Muscle of arm (tissue), 14 donors: ENCODE results near the gene KRTAP20-4. TPM values are rescaled to one million over a fixed set of nuclear protein-coding genes. Genes with fewer than 3 reads are reported as not detected.

Source experiments
- DNase-seq: peaks from one replicate; pipeline ENCODE4 v3.0.0-alpha.2; 2013
- long read RNA-seq, 11 donors: transcript quantifications; one replicate each; lab custom pipeline, GENCODE V29; 2026
- polyA plus RNA-seq, 12 donors: library from polyadenylated mRNA; unstranded; fragments of 120-200 nt; gene quantifications; one replicate each; pipeline ENCODE4 v1.2.1, GENCODE V29; 2013; ENCODE audit not compliant: insufficient read length in 12 of 12

KRTAP20-4 gene
- not detected for polyA plus RNA-seq
- long read RNA-seq, donor 1, result 0 reads
- long read RNA-seq, donor 2, result 0 reads
- long read RNA-seq, donor 3, result 0 reads
- long read RNA-seq, donor 4, result 0 reads
- long read RNA-seq, donor 5, result 0 reads
- long read RNA-seq, donor 6, result 0 reads
- long read RNA-seq, donor 7, result 0 reads
- long read RNA-seq, donor 8, result 0 reads
- long read RNA-seq, donor 9, result 0 reads
- long read RNA-seq, donor 10, result 0 reads
- long read RNA-seq, donor 11, result 0 reads

DNA sequence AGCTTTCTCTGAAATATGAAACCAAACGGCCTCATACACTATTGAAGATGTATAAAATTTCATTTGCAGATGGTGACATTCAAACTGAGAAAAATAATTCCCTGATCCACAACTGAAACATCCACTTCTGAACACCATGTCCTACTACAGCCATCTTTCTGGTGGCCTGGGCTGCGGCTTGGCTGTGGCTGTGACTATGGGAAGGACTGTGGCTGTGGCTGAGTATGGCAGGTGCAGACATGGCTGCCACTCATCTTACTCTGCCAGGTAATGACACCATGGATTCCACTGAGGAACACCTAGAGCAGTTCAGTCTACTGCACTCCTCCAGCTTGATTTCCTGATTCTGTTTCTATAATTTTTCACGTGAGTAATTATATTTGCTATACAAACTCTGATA, at the start of gene KRTAP20-4:
KRTAP20-4 (plus strand) TSS at position 106 of the 400 bp plus-strand sequence.
- DNase-seq, result no peak

DNA sequence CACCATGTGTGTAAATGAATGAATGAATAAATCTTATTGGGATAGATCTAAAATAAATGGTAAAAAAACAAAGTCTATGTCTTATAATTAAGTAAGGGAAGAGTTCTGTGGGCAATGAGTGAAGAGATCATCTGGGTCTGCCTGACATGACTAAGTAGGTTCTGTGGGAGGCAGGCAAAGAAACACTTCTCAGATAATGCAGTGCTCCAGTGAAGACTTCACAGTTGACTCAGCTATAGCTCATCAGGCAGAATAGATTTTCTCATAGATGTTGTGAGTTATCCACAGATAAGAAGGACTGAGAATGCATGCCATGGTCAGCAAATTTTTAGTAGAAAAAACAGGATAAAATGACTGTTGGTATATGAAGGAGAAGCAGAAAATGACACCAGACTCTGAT, 42.7 kb upstream of the KRTAP20-4 start:
- no peak for DNase-seq

DNA sequence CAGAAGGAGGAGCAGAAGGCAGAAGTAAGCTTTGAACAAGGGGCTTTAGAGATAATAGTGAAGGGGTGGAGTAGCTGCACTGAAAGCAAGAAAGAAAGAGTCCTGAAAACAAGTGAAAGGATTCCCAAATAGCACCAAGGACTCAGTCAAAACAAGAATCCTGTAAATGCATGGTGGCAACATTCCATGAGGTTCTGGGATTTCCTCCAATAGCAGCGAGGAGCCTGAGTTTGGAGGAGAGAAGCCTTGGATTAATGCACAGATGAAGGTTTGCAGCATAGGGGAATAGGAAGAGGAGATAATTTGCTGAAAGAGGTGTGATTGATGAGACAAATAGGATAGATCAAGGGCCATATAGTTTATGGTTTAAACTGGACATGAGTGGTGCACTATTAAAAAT, 41.1 kb upstream of the KRTAP20-4 start:
- DNase-seq, result peak; percentile 43

DNA sequence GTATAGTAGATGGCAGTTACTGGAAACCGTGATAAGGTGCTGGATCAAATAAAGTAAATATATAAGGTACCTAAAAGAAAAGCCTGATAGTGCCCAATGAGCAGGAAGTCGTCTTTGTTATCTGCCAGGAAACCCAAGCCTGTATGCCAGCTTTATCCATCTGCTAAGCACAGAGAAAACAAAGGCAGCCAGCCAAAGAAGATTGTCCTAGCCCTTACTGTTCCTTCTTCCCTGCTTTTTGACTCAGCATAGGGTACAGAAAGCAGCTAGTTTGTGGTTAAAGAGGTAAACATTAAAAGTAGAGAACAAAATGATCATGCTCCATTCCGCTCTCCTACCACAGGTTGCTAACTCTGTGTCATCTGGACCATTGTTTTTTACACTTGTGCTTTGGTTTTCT, 40.3 kb upstream of the KRTAP20-4 start:
- DNase-seq, result no peak

DNA sequence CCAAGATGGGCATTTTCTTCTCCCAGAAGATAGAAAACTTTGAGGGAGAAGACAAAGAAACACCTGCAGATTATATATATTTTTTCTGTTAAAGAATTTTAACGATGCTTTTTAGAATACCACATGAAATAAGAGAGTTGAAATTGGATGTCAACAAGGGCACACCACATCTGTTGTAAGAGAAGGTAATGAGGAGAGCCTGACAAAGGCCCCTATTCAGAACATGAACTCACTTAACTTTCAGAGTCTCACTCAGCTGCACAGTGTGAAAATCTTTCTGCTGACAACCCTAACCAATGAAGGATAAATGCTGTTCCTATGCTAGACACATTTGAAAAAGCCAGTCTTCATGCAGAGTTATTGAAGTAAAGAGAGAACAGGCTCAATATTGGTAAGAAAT, 37.6 kb upstream of the KRTAP20-4 start:
- no peak for DNase-seq

DNA sequence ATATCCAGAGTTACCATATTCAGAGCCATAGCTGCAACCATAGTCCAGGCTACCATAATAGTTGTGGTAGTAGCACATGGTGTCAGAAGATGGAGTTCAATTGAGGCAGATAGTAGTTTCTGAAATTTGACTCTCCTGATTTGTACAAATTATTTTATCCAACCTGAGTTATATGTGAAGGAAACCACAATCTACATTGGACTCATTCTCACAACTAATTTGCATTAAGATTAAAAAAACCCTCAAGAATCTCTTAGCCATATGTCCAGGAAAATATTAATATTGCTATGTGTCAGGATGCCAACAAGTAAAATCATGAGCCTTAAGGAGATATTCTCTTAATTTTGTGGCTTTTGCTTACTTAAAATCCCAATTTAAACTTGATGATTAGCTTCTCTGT, 30.1 kb upstream of the KRTAP20-4 start, which contains the start of gene KRTAP22-2:
KRTAP22-2 (minus strand) TSS at position 101 of the 400 bp plus-strand sequence.
- no peak for DNase-seq

DNA sequence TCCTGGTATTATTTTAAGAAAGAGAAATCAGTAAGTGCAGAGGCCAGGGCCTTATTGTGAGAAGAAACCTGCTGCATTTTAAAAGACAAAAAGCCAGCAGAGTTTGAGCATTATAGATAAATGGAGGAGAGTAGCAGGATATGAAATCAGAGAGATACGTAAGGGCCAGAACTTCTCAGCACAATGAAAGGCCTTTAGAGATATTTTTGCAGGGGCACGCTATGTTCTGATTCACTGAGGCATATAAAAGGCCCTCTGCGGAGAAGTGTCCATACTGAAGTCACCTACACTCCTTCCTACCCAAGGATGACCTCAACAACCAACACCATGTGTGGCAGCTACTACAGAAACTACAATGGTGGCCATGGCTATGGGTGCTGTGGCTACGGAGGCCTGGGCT, 28.3 kb upstream of the KRTAP20-4 start, which contains the start of gene KRTAP6-3:
KRTAP6-3 (plus strand) TSS at position 301 of the 400 bp plus-strand sequence; CDS start at position 307, 6 bp downstream.
- no peak for DNase-seq

DNA sequence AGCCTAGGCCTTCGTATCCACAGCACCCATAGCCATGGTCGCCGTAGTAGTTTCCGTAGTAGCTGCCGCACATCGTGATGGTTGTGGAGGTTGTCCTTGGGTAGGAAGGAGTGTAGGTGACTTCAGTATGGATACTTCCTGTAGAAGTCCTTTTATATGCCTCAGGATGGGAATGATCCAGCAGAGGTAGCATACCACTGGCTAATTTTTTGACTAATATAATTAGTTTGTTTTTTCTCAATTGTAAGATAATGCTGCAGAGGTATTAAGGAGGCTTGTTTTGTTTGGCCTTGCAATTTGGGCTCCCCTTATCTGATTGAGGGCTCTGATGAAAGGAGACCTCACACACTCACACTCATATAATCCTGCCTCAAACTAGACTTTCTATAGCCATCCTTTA, 21.6 kb upstream of the KRTAP20-4 start, which contains the start of gene KRTAP6-2:
KRTAP6-2 (minus strand) TSS at position 101 of the 400 bp plus-strand sequence; CDS start at position 73, 28 bp downstream.
- DNase-seq, result no peak

DNA sequence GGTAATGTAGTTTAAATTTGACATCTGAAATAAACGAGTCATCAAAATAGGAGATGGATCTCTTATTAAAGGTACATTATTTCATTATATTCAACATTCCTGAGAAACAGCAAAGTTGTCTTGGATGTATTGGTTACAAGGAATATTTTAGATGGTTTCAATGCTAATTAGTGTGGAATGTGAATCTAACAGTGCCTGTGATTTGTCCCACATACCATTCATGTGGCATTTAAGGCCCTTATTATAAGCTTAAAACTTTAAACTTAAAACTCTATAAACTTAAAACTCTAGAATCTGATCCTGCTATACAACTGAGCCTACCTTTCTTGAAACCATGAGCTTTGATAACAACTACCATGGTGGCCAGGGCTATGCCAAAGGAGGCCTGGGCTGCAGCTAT, 19.6 kb upstream of the KRTAP20-4 start, which contains the start of gene KRTAP22-1:
KRTAP22-1 (plus strand) TSS at position 301 of the 400 bp plus-strand sequence.
- no peak for DNase-seq

DNA sequence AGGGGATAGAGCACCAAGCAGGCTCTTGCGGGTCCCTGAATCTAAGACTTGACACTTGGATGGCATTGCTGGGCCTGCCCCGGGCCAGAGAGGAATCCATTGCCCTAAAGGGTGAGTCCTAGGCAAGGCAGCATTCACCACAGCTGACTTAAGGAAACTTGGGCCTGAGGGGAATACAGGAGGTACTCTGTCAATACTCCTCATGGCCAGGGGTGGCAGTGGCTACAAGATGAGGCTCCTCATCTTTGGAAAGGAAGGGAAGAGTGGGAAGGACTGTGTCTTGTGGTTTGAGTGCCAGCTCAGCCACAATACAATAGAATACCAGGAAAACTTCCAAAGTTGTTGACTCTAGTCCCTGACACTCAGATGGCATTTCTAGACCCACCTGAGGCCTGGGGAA, 14.5 kb upstream of the KRTAP20-4 start:
- no peak for DNase-seq

DNA sequence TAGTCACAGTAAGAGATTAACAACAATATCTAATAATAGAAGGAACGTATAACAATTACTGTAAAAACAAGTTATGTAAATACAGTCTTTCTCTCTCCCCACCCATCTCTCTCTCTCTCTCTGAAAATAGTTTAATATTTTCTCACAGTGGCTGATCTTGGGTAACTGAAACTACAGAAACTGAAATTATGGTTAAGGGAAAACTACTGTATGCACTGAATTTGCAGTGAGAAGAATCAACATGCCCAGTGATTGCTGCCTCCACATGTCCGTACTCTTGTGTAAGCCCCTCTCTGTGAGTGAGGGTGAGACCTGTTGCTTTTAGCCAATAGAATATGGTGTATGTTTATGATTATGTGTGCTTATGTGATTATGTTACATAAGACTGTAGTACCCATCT, 8.3 kb upstream of the KRTAP20-4 start:
- DNase-seq, result no peak

DNA sequence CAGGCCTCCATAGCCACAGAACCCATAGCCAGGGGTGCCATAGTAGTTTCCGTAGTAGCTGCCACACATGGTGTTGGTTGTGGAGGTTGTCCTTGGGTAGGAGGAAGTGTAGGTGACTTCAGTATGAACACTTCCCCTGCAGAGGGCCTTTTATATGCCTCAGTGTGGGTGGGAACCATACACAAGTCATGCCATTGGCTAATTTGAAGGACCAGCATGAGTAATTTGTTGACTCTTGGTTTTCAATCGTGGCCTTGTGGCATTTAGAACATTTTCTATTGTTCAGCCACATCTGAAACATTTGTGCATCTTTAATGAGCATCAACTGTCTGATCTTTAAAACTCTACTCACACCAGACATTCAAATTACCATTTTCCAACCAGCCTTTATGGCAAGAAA, 6.6 kb upstream of the KRTAP20-4 start, which contains the start of gene KRTAP6-1:
KRTAP6-1 (minus strand) TSS at position 95 of the 400 bp plus-strand sequence; CDS start at position 69, 26 bp downstream.
- no peak for DNase-seq

DNA sequence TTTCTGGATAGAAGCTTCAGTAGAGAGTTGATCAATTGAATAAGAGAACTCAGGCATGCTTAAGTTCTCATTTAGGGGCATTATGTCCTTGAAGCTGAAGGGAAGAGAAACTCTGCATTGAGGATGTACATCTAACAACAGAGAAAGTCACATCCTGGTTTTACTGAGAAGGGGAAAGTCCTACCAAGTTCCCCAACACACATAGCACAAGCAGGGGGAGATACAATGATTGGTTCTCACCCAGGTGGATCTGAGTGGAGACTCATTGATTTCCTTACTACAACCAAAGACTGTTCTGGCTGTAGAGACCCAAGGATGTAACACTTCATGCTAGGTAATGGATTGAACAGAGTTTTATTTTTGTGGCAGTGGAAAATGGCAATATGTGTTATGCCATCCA, 5.2 kb upstream of the KRTAP20-4 start:
- DNase-seq, result no peak

DNA sequence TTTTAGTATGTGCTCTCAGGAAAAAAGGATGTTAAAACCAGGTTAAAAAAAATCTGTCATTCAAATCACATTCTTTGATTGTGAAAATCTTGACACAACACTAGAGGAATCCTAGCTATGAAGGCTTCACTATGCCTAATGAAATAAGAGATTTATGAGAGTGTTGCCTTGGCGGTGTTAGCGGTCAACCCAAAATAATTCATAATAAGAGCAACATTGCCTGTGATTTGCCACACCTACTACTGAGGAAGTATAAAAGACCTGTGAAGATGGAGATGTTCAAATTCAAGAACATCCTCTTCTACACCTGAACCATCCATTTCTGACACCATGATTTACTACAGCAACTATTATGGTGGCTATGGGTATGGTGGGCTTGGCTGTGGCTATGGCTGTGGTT, 4.3 kb upstream of the KRTAP20-4 start, which contains the start of gene KRTAP20-1:
KRTAP20-1 (plus strand) TSS at position 301 of the 400 bp plus-strand sequence; CDS start at position 331, 30 bp downstream.
- no peak for DNase-seq

DNA sequence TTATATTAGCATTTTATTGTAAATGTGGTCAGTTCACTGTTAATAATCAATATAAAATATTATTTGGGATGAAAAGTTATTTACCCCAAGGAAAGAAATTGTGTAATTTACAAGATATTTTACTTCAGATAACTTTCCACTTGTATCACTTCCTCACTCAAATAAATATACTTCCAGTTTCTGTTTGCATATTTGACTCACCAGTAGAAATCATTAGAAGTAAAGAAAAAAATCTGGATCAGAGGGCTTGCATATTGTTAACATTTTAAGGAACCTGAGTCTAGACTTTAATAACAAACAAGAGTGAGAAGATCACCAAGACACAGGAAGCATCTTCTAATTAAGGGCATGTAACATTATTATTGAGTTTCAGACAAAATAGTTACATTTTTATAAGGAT, 347 bp upstream of the KRTAP20-4 start:
- DNase-seq, result no peak

DNA sequence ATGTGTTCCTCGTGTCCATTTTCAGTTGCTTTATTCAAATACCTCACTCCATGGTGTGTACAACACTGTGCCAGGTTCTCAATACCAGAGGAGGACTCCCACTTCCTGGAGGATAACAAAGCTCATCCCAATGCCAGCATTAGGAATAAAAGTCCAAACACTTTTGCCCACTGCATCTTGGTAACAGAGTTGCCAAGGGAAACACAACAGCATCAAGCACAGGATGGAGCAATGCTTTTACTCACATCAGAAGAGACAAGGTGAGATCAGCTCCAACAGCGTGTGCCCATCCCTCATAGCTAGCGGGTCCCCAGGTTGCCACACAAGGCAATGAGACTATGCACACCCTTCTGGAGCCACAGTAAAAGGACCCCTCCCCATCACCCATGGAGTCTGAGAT, 2.9 kb downstream of the KRTAP20-4 start:
- no peak for DNase-seq

DNA sequence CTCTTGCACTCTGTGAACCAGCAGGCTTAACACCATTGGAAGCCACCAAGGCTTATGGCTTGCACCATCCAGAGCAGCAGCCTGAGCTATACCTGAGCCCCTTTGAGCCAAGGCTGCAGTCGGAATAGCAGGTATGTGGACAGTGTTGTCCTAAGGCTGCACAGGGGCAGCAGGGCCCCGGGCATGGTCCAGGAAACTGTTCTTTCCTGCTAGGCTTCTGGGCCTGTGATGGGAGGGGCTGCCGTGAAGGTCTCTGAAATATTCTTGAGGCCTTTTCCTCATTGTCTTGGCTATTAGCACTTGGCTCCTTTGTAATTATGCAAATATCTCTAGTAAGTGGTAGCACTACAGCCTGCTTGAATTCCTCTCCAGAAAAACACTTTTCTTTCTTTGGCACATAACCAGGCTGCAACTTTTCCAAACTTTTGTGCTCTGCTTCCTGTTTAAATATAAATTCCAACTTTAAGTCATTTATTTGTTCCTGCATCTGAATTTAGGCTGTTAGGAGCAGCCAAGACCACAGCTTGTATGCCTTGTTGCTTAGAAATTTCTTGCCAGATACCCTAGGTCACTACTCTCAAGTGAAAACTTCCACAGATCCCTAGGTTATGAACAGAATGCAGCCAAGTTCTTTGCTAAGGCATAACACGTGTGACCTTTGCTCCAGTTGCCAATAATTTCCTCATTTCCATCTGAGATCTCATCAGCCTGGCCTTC, 5.2 kb downstream of the KRTAP20-4 start:
- peak; percentile 22 for DNase-seq

DNA sequence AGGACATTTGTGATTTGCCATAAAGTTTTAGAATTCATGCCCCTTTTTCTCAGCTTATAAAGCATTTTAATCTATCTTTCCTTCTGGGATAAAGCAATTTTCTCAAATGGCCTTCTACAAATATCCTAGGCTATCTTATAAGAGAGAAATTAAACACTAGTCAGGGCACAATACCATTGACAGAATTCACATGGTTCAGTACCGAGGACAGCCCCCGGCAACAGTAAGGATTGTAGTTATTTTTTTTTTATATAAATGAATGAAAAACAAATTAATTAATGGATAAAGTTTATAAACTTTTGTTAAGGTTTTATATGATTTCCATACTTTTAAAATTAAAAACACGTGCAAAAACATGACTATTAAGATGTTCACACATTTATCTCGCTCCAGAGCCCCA, 7.7 kb downstream of the KRTAP20-4 start:
- DNase-seq, result no peak

DNA sequence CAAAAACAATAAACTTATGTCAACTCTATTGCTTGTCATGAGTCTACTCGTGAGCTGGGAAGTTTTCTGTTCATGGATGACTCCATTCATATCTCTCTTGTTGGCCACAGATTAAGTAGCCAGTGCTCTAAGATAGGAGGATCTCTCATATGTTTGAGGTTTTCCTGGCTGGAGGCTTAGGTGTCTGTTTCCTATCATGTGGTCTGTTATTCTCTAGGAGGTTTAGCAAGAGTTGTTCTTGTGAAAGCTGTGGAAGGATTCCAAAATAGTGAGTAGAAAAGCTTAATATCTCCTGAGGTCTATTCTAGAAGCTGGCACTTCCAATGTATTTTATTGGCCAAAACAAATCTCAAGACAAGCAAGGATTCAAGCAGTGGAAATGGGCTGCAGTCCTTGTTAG, 8.8 kb downstream of the KRTAP20-4 start:
- peak; percentile 0 for DNase-seq

DNA sequence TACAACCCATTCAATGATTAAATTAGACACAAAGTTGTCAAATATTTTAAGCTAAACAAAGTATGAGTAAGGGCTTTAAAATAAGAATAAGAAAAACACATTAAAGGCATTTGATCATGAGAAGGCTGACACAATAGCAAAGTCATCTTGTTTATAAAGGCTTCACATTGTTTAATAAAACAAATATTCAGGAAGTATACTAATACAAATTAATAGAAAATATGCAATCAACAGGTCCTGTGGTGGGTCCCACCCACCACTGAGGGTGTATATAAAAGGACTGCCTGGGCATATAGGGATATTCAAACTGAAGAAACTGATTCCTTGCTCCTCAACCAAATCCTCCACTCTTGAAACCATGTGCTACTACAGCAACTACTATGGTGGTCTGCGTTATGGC, 14.5 kb downstream of the KRTAP20-4 start, which contains the start of gene KRTAP20-2:
KRTAP20-2 (plus strand) TSS at position 301 of the 400 bp plus-strand sequence; CDS start at position 359, 58 bp downstream.
- DNase-seq, result no peak

DNA sequence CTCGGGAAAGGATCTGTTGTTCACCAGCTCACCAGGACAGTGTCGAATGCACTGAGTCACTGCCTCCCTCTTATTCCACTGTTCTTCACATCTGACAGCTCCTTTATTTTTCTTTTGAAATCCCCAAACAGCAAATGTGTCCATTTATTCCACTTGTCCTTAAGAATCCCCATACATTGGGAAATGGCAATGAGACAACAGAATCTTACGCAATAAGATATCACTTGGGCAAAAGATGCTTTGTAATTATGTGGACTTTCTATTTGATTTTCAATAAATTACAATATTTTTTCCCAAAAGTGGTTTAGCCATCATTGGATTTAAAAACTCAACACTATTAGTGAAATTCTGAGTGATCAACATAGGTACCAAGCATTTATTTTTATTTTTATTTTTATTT, 18.3 kb downstream of the KRTAP20-4 start:
- DNase-seq, result no peak

DNA sequence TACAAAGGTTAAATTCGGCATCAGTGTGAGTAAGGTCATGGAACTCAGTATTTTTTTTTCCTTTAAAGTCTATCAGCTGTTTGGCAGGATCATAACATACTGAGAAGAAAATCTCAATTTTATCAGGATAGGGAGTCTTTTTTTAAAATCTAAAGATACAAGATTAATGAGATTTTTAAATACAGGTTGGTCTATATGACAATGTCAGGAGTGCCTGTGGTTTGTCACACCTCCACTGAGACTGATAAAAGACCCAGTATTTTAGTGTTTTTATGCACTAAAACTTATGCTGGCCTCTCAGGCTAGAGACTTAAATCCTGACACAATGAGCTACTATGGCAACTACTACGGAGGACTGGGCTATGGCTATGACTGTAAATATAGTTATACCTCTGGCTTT, 22.1 kb downstream of the KRTAP20-4 start, which contains the start of gene KRTAP20-3:
KRTAP20-3 (plus strand) TSS at position 301 of the 400 bp plus-strand sequence.
- DNase-seq, result no peak
